HG02798 (cell line): Measurements from ENCODE around the gene MGMT.

ENCODE experiments used
- ATAC-seq: cut with Tn5 transposase; IDR thresholded peaks from one replicate; pipeline ENCODE4 v1.9.1; 2021; ENCODE audit warnings: mild to moderate bottlenecking; ENCODE audit not compliant: unreplicated experiment, poor library complexity

Gene MGMT

GRCh38 chr10:129516846-129517679, 50.0 kb downstream of the MGMT start:
- ATAC-seq = no peak

GRCh38 chr10:129517680-129518057, 50.6 kb downstream of the MGMT start:
- no peak for ATAC-seq

- ATAC-seq = no peak
Measured at GRCh38 chr10:129518793-129519192, 51.8 kb downstream of the MGMT start.

GRCh38 chr10:129520440-129521080, 53.5 kb downstream of the MGMT start:
- no peak for ATAC-seq

GRCh38 chr10:129521161-129522025, 54.4 kb downstream of the MGMT start:
- ATAC-seq = no peak

GRCh38 chr10:129522041-129522585, 55.1 kb downstream of the MGMT start:
- ATAC-seq = no peak

- no peak for ATAC-seq
Measured at GRCh38 chr10:129523031-129523722, 56.1 kb downstream of the MGMT start.

- no peak for ATAC-seq
Measured at GRCh38 chr10:129523723-129524316, 56.8 kb downstream of the MGMT start.

- no peak for ATAC-seq
Measured at GRCh38 chr10:129524936-129525335, 57.9 kb downstream of the MGMT start.

GRCh38 chr10:129525401-129525801, 58.4 kb downstream of the MGMT start:
- no peak for ATAC-seq

- ATAC-seq = no peak
Measured at GRCh38 chr10:129526943-129527342, 59.9 kb downstream of the MGMT start.

GRCh38 chr10:129528376-129528978, 61.4 kb downstream of the MGMT start:
- ATAC-seq = no peak

GRCh38 chr10:129530581-129530980, 63.5 kb downstream of the MGMT start:
- ATAC-seq = no peak

GRCh38 chr10:129531195-129531968, 64.3 kb downstream of the MGMT start:
- no peak for ATAC-seq

- ATAC-seq = no peak
Measured at GRCh38 chr10:129531969-129532660, 65.1 kb downstream of the MGMT start.

- no peak for ATAC-seq
Measured at GRCh38 chr10:129532838-129533237, 65.8 kb downstream of the MGMT start.

- ATAC-seq = no peak
Measured at GRCh38 chr10:129533281-129533680, 66.2 kb downstream of the MGMT start.

- no peak for ATAC-seq
Measured at GRCh38 chr10:129534826-129535225, 67.8 kb downstream of the MGMT start.
